GM12875 (cell line): Measurements from ENCODE around the gene BLZF1.
"Not testable (repeated sequence)": the region's sequence is repeated elsewhere in the genome, so short reads cannot be mapped to it uniquely, and the experiment has no call there.

Experiments used
- H3K4me3 ChIP-seq: one replicate; pipeline ENCODE4 v1.5.1; 2011; ENCODE audit warnings: low read depth, low read length, control low read depth
- TF ChIP-seq, protein P1 (sequence below): IDR thresholded peaks from 2 replicates; pipeline ENCODE4 v1.5.1; 2011; ENCODE audit warnings: low read depth, mild to moderate bottlenecking, control low read depth, inconsistent platforms, low read length, moderate library complexity, borderline replicate concordance; ENCODE audit not compliant: insufficient read depth

BLZF1 gene

GRCh38 chr1:169340882-169341281 is 27.1 kb upstream of the BLZF1 start:
- TF ChIP-seq, protein P1, sequence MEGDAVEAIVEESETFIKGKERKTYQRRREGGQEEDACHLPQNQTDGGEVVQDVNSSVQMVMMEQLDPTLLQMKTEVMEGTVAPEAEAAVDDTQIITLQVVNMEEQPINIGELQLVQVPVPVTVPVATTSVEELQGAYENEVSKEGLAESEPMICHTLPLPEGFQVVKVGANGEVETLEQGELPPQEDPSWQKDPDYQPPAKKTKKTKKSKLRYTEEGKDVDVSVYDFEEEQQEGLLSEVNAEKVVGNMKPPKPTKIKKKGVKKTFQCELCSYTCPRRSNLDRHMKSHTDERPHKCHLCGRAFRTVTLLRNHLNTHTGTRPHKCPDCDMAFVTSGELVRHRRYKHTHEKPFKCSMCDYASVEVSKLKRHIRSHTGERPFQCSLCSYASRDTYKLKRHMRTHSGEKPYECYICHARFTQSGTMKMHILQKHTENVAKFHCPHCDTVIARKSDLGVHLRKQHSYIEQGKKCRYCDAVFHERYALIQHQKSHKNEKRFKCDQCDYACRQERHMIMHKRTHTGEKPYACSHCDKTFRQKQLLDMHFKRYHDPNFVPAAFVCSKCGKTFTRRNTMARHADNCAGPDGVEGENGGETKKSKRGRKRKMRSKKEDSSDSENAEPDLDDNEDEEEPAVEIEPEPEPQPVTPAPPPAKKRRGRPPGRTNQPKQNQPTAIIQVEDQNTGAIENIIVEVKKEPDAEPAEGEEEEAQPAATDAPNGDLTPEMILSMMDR = no peak
- no peak overlapping the region for H3K4me3 ChIP-seq

- not testable (repeated sequence) for H3K4me3 ChIP-seq
These were observed 25.9 kb upstream of the BLZF1 start for GRCh38 chr1:169342096-169342495.

- no peak overlapping the region for H3K4me3 ChIP-seq
- TF ChIP-seq, protein P1 = no peak
These were observed 22.5 kb upstream of the BLZF1 start for GRCh38 chr1:169345511-169345910.

GRCh38 chr1:169346036-169346589 is 21.9 kb upstream of the BLZF1 start:
- TF ChIP-seq, protein P1 = no peak
- H3K4me3 ChIP-seq = no peak overlapping the region

DNA sequence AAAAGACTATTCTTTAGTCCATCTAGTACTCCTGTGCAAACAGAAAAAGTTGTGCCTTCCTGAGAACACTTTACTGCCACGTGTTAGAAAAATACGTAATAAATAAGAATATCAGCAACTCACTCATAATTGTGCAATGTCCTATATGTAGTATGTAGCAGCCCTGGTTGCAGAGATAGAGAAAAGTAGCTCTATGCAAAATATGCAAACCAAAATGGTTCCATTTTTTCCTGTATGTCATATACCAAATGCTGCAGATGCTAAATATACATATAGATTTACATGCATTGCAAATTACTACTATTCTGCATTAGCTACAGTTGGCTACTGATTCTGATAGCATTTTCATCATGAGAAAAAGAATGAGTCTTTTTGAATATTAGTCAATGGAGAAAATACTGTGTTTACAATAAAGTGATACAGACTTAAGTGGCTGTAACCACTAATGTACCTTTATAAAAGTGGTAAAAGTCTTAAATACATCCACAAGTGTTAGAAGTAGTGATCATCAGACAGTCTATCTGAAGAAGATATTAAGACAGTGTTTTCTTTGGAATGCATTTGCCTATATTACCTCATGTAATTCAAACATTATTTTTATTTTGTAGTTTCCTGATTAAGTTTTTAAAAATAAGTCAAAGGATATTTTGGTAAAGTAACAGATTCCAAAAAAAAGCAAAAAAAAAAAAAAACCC is 20.2 kb upstream of the BLZF1 start:
- H3K4me3 ChIP-seq = no peak overlapping the region
- TF ChIP-seq, protein P1 = no peak

GRCh38 chr1:169348383-169349036 is 19.5 kb upstream of the BLZF1 start:
- TF ChIP-seq, protein P1 = peak; percentile 42; the same call in 1 of the 2 replicates

DNA sequence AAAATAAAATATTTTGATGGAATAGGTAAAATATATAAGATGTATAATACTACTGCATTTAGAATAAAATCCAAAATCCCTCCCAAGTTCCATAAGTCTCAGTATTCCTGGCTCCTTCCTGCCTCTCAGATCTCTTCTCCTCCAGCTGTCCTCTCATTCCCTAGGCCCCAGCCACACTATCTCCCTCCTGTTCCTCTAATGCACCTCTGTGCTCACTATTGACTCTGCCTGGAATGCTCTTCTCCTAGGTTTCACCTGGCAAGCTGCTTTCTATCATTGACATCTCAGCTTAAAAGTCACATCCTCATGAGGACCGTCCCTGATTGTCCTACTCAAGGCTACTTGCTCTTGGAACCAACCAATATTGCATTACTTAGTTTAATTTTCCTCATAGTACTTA is 7.6 kb upstream of the BLZF1 start:
- TF ChIP-seq, protein P1 = no peak
- no peak overlapping the region for H3K4me3 ChIP-seq

More at GRCh38 chr1:169348383-169349036, 19.5 kb upstream of the BLZF1 start:
- no peak overlapping the region for H3K4me3 ChIP-seq
